Measurements from ENCODE around the gene TEX48.

TEX48 gene

GRCh38 chr9:114681594-114682332, at the start of gene TEX48:
TSS of gene TEX48 (minus strand) at chr9:114682192. CDS start at chr9:114671723, 10,469 bp downstream.
- DNase-seq, result peak; percentile 76

GRCh38 chr9:114731701-114732100, 49.7 kb upstream of the TEX48 start:
- no peak for DNase-seq

GRCh38 chr9:114729706-114730105, 47.7 kb upstream of the TEX48 start:
- DNase-seq, result no peak

GRCh38 chr9:114725930-114726329, 43.9 kb upstream of the TEX48 start:
- no peak for DNase-seq

GRCh38 chr9:114724744-114725143, 42.8 kb upstream of the TEX48 start:
- DNase-seq, result no peak

- DNase-seq, result peak; percentile 85
Measured at GRCh38 chr9:114723931-114724330, 41.9 kb upstream of the TEX48 start.

GRCh38 chr9:114722937-114723620, 41.1 kb upstream of the TEX48 start:
- DNase-seq, result no peak

GRCh38 chr9:114722081-114722621, 40.2 kb upstream of the TEX48 start:
- DNase-seq, result no peak

GRCh38 chr9:114721491-114722079, 39.6 kb upstream of the TEX48 start:
- no peak for DNase-seq

GRCh38 chr9:114720086-114720676, 38.2 kb upstream of the TEX48 start:
- DNase-seq, result no peak

GRCh38 chr9:114719290-114719689, 37.3 kb upstream of the TEX48 start:
- DNase-seq, result no peak

GRCh38 chr9:114718801-114719221, 36.8 kb upstream of the TEX48 start:
- no peak for DNase-seq

GRCh38 chr9:114717908-114718486, 36.0 kb upstream of the TEX48 start:
- no peak for DNase-seq

- DNase-seq, result no peak
Measured at GRCh38 chr9:114709636-114710035, 27.6 kb upstream of the TEX48 start.

GRCh38 chr9:114706711-114707110, 24.7 kb upstream of the TEX48 start:
- no peak for DNase-seq

GRCh38 chr9:114701988-114702387, 20.0 kb upstream of the TEX48 start:
- no peak for DNase-seq

- no peak for DNase-seq
Measured at GRCh38 chr9:114697951-114698351, 16.0 kb upstream of the TEX48 start.

GRCh38 chr9:114696814-114697544, 15.0 kb upstream of the TEX48 start:
- no peak for DNase-seq

- DNase-seq, result no peak
Measured at GRCh38 chr9:114695948-114696347, 14.0 kb upstream of the TEX48 start.

- no peak for DNase-seq
Measured at GRCh38 chr9:114694719-114695269, 12.8 kb upstream of the TEX48 start.

- DNase-seq, result peak; percentile 20
Measured at GRCh38 chr9:114694146-114694545, 12.2 kb upstream of the TEX48 start.

All from HCEC 1CT (cell line).